GM23338 (cell line): ENCODE data around the gene MC2R.

ENCODE experiments used
- CREB1 ChIP-seq: fragments of 250-450 bp; sonication (Bioruptor Pico); IDR thresholded peaks from 2 replicates; pipeline ENCODE4 v1.5.0; 2020; ENCODE audit warnings: low read depth, mild to moderate bottlenecking, moderate library complexity
- CTCF ChIP-seq, 2 experiments: fragments of 200-600 bp in 1 of 2; sonication (generic) in 1 of 2; conservative IDR thresholded peaks; 2 replicates each; pipeline versions ENCODE4 v1.5.1 to v1.6.1; 2016 to 2017; ENCODE audit warnings: antibody characterized with exemption in 2 of 2, low read depth in 2 of 2, mild to moderate bottlenecking in 2 of 2, moderate library complexity in 1 of 2
- POLR2AphosphoS5 ChIP-seq: IDR thresholded peaks from 2 replicates; pipeline ENCODE4 v1.6.1; 2016; ENCODE audit warnings: antibody characterized with exemption, low read depth
- REST ChIP-seq: IDR thresholded peaks from one replicate; pipeline ENCODE4 v1.6.1; 2018; ENCODE audit warnings: antibody characterized with exemption; ENCODE audit not compliant: unreplicated experiment
- STAT1 ChIP-seq: IDR thresholded peaks from one replicate; pipeline ENCODE4 v1.6.1; 2016; ENCODE audit warnings: antibody characterized with exemption; ENCODE audit not compliant: unreplicated experiment

GRCh38 chr18:13913205-13913604, 2.1 kb downstream of the MC2R start:
- no peak for TF ChIP-seq CTCF (conservative IDR thresholded peaks at IDR 0.05; ENCODE audit: low read depth in 2 of 2)
- no peak for TF ChIP-seq REST
- TF ChIP-seq CREB1 (CRISPR knock-in tag) = no peak
- no peak for TF ChIP-seq STAT1
- TF ChIP-seq POLR2AphosphoS5 = no peak
